ENCODE data around the gene TERT. TPM values are rescaled to one million over a fixed set of nuclear protein-coding genes. Genes with fewer than 3 reads are reported as not detected.

The TERT gene
- total and polyA plus RNA-seq, 2 of the 13 experiments (the other 11 are each of a cell fraction or from before 2014, with no cell fraction given): 4.3 to 5.9 TPM

- Histone ChIP-seq H3K4me2 (ENCODE audit: low read depth, low read length) (no peak overlapping the region), H3K27ac (ENCODE audit: extremely low read length, insufficient read depth, low read length) (no peak overlapping the region), H3K36me3 (replicated peaks in 1 of 2; ENCODE audit: control insufficient read depth in 1 of 2, insufficient read depth in 2 of 2, low read length in 2 of 2) (no peaks in the 10 kb centered on the region), H4K20me1 (ENCODE audit: insufficient read depth, low read length) (no peaks in the 10 kb centered on the region), H2AFZ (ENCODE audit: low read length) (no peak overlapping the region), H3K4me1 (ENCODE audit: insufficient read depth, low read length) (peaks cover 17% of the 10 kb centered on the region), H3K79me2 (ENCODE audit: insufficient read depth, low read length) (no peaks in the 10 kb centered on the region), H3K4me3 (replicated peaks in 1 of 3; ENCODE audit: insufficient read depth in 1 of 3, low read depth in 2 of 3, low read length in 3 of 3) (no peak overlapping the region), H3K9me3 (ENCODE audit: low read length) (no peaks in the 10 kb centered on the region), H3K27me3 (ENCODE audit: control insufficient read depth in 1 of 2, insufficient read depth in 2 of 2, low read length in 2 of 2) (peaks cover 6 to 35% of the 10 kb centered on the region in 2 experiments; a peak in 4 of 5 replicates), H3K9ac (ENCODE audit: insufficient read depth, low read depth, low read length) (no peak overlapping the region)
- DNase-seq (ENCODE audit: low spot score) (no peak), FAIRE-seq (no peak), ATAC-seq (no peak)
- intact Hi-C loops (cut with micrococcal nuclease; ENCODE audit: unreplicated experiment) (no loop called here), in situ Hi-C loops (cut with HindIII; ENCODE audit: extremely low pct_ligation_motif_present, low pct_unique_long_range_greater_than_20kb) (no loop called here)
- TF ChIP-seq SNAPC4 (CRISPR knock-in tag; IDR thresholded peaks at IDR 0.05) (no peak), ZNF343 (CRISPR knock-in tag; IDR thresholded peaks at IDR 0.05) (no peak), ZNF253 (CRISPR knock-in tag; IDR thresholded peaks at IDR 0.05; ENCODE audit: borderline replicate concordance) (no peak), NFRKB (IDR thresholded peaks at IDR 0.05) (no peak), ARID3A (IDR thresholded peaks at IDR 0.05; ENCODE audit: low read depth, low read length) (no peak), HNF4A (CRISPR knock-in tag; IDR thresholded peaks at IDR 0.05) (no peak), IKZF4 (CRISPR knock-in tag; IDR thresholded peaks at IDR 0.05; ENCODE audit: borderline replicate concordance, low read depth, not compliant biosample characterization) (no peak), RNF219 (CRISPR knock-in tag; IDR thresholded peaks at IDR 0.05) (no peak), ZNF557 (CRISPR knock-in tag; IDR thresholded peaks at IDR 0.05) (no peak)
- CTCF ChIA-PET (ENCODE audit: low intra/inter-chr PET ratio, low total read pairs): no interaction called here
- 43% methylated on average over 11 of the region's 15 CpGs for WGBS (ENCODE audit: low lambda C conversion rate)
- POLR2A ChIA-PET: no interaction called here
- no TSS peak for BruUV-seq (replicated peaks)
Measured at GRCh38 chr5:1311439-1312055, 16.7 kb upstream of the TERT start.

Measured in HepG2 (cell line).